Measurements from ENCODE around the gene ZNF219. TPM values are rescaled to one million over a fixed set of nuclear protein-coding genes. Genes with fewer than 3 reads are reported as not detected.

The ZNF219 gene
- 80.6 TPM for total RNA-seq
- long read RNA-seq, partial matches to known transcripts = 229 of 270 reads
- long read RNA-seq, other reads (novel, unspliced or antisense) = 37 of 270 reads

GRCh38 chr14:21098076-21098891, at the start of gene ZNF219:
TSS of gene ZNF219 (minus strand) at chr14:21098655. CDS start at chr14:21093591, 5,064 bp downstream.
- no peak for DNase-seq (ENCODE audit: low spot score)

GRCh38 chr14:21145437-21145836, 47.0 kb upstream of the ZNF219 start:
- DNase-seq (ENCODE audit: low spot score) = no peak

DNA sequence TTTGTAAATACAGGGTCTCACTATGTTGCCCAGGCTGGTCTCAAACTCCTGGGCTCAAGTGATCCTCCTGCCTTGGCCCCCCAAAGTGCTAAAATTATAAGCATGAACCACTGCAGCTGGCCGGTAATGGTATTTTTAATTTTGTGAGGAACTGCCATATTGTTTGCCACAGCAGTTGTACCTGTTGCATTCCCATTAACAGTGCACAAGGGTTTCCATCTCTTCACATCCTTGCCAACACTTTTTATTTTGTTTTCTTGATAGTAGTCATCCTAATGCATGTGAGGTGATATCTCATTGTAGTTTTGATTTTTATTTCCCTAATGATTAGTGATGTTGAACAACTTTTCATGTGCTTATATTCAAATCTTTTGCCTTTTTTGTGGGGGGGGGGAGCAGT, 43.9 kb upstream of the ZNF219 start:
- DNase-seq (ENCODE audit: low spot score) = no peak

GRCh38 chr14:21136024-21136423, 37.6 kb upstream of the ZNF219 start:
- DNase-seq (ENCODE audit: low spot score) = no peak

GRCh38 chr14:21133901-21134300, 35.4 kb upstream of the ZNF219 start:
- no peak for DNase-seq (ENCODE audit: low spot score)

DNA sequence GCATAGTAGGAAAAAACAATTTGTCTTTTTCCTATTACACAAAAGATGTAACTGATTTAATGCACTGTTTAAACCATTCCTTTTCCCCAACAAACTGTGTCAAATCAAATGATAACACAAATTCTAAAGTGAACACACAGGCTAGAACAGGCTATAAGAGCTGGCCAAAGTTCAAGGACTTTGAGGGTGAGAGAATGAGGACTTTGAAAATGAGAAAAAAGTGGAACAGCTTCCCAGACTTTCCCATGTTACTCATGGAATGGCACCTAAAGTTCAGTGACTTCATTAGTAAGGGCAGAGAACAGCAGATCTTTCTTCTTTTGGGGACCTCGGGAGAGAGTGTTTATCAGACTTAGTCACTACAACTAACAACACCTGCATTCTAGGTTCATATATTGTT, 25.0 kb upstream of the ZNF219 start:
- no peak for DNase-seq (ENCODE audit: low spot score)

GRCh38 chr14:21121122-21121521, 22.7 kb upstream of the ZNF219 start:
- no peak for DNase-seq (ENCODE audit: low spot score)

DNA sequence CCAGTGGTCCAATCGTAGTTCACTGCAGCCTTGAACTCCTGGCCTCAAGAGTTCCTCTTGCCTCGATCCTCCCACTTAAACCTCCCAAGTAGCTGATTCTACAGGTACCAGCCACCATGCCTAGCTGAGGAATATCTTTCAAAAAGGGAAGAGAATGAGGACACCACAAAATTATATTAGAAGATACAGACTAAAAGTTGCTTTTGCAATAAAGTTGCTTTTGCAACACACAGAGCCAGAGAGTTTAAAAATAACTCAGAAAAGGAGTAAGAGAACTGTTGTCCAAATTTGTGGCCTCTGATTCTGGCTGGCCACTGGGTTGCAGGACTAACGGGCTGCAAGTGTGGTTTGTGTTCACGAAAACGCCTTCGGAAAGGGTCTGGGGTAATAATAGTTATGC, 22.2 kb upstream of the ZNF219 start:
- no peak for DNase-seq (ENCODE audit: low spot score)

- DNase-seq (ENCODE audit: low spot score) = no peak
These were observed 20.5 kb upstream of the ZNF219 start for GRCh38 chr14:21118933-21119332.

DNA sequence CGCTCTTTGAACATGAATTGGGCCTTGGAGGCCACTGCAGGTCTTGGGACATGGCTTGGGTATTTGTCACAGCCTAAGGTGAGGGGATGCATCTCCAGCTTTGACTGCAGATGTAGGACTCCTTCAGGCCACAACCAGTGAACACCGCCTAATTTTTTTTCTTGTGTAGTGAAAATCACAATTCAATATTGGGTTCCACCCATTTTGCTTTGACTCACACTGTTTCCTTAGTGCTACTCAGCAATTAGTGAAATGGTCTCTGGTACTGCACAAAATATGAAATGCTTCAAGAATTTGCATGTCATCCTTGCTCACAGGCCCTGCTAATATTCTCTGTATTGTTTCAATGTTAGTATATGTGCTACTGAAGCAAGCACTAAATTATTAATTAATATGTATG, 14.9 kb upstream of the ZNF219 start:
- DNase-seq (ENCODE audit: low spot score) = no peak

DNA sequence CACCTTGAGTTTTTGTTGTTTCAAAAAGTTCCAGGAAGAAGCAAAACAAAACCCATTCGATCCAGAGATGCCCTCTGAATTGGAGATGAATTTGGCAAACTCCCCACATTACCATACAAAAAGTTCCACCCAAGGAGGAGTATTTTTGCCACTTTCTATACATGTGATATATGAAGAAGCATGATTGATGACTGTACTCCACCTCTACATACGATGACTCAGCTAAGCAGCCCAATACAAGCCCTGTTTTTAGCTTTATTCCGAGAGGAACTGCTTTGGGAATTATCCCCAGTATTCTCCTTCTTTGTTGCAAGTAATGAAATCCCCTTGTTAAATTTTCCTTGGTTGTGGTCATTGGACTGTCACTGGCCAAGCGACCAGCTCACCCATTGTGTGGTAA, 13.8 kb upstream of the ZNF219 start:
- DNase-seq (ENCODE audit: low spot score) = no peak

DNA sequence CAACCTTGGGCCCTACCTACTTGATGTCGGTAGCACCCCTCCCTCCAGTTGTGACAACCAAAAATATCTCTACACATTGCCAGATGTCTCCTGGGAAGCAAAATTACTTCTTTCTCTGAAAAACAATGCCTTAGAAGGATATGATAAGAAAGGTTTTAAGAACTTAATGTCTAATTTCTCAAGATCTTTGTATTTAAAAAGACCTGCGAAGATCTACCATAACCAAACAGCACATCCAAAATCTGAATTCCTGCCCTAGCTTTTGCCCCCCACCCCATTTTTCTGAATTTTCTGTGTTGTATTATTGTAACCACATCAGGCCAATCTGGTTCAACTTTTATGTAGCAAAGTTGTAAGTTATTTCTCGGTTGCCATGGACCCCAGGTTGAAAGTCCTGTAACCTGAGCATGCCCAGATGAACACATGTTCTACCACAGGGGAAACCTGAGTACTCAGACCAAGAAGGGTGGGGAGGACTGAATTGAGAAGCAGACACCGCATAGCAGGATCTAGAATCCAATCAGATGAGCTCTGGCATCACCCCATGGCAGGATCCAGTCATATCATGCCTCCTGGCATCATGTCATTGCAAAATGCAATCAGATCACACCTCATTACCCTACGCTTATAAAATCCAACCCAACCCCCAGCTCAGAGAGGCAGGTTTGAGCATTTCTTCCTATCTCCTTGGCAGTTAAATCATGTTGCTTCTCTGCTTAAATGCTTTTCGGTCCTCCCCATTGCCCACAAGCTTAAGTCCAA, 11.1 kb upstream of the ZNF219 start:
- DNase-seq (ENCODE audit: low spot score) = no peak

DNA sequence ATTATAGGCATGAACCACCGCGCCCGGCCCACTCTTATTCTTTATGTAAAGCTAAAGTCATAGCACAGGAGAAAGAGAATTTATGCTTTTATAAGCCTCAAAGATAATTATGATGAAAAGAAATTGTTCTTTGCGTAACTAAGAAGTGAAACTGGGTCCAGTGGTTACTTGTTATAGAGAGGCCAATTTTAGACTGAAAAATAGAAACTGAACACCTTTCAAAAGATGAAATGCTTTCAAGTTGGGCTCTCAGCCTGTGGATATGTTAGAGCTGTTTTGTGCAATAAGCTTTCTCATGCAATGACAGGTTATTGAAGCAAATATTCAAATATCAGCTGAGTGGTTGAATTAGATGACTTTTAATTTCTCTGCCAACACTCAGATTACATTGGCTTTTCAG, 10.3 kb upstream of the ZNF219 start:
- no peak for DNase-seq (ENCODE audit: low spot score)

DNA sequence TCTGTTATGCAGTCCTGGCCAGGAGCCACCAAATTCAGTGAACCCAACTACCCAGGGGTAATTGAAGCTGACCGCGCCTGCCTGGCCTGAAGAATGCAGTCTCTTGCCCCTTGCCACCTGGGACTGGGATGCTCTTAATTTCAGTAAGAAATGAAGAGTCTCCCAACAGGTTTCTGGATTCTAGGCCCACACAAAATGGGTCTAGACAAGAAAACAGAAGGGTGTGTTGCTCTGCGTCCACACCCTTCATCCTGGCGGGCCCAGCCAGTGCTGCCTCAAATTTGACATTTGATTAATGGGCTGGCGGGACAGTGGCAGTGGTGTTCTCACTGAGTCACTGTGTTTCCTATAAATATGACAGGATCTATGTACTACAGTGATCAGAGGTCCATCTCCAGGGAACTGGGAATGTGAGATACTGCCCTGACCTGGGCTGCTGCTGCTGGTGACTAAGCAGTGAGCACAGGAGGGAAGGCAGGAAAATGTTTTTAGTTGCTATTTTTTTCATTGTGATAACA, 8.9 kb upstream of the ZNF219 start:
- no peak for DNase-seq (ENCODE audit: low spot score)

GRCh38 chr14:21106498-21107282, 8.2 kb upstream of the ZNF219 start:
- DNase-seq (ENCODE audit: low spot score) = no peak

DNA sequence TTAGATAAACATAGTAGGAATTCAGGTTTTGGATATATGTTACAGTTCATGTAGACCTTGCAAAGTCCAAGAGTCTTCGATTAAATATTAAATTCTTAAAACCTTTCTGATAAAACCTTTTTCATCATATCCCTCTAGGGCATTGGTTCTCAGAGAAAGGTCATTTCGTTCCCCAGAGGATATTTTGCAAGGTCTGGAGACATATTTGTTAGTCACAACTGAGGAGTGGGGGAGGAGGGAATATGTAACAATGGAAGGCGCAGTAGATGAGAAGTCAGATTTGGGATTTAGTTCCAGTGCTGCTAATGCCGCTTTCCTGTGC, 7.7 kb upstream of the ZNF219 start:
- DNase-seq (ENCODE audit: low spot score) = no peak

- DNase-seq (ENCODE audit: low spot score) = no peak
These were observed 6.6 kb upstream of the ZNF219 start for GRCh38 chr14:21105095-21105494.

DNA sequence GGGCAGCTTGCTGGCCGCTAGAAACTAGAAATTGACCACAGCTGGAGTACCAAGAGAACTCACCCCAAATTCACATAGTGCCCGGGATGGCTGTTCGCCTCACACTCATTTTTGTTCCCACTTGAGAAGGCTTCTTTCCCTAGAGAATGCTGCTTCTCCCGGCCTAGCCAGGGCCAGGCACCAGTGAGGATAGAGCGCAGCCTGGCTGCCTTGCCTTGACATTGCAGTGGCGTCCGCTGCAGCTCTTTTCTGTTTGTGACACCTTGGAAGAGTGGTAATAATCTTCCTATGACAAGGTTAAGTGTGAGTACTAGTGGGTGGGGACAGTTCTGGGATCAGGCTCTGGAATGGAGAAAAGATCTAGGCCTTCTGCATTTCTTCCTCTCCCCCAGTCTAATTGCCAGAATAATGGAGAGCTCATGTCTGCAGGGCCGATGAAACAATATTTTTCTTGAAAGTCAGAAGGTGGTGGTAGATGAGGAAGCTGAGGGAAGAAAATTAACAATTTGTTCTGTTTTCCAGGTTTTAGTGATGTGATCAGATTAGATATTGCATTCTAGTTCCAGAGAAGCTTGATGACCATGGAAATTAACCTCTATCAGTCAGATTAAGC, 6.1 kb upstream of the ZNF219 start:
- DNase-seq (ENCODE audit: low spot score) = no peak

- DNase-seq (ENCODE audit: low spot score) = peak; percentile 97
These were observed 5.4 kb upstream of the ZNF219 start for GRCh38 chr14:21103710-21104447.

- no peak for DNase-seq (ENCODE audit: low spot score)
These were observed 4.9 kb upstream of the ZNF219 start for GRCh38 chr14:21103411-21103709.
